ENCODE data around the gene TMEM151A.

The TMEM151A gene

GRCh38 chr11:66283461-66284105, 8.1 kb upstream of the TMEM151A start:
- no peak for DNase-seq (ENCODE audit: low read depth, low spot score)

GRCh38 chr11:66284526-66285078, 7.1 kb upstream of the TMEM151A start:
- no peak for DNase-seq (ENCODE audit: low read depth, low spot score)

- no peak for DNase-seq (ENCODE audit: low read depth, low spot score)
Measured at GRCh38 chr11:66285250-66285947, 6.3 kb upstream of the TMEM151A start.

GRCh38 chr11:66286699-66287098, 5.0 kb upstream of the TMEM151A start:
- DNase-seq (ENCODE audit: low read depth, low spot score), result no peak

- DNase-seq (ENCODE audit: low read depth, low spot score), result no peak
Measured at GRCh38 chr11:66287211-66287888, 4.3 kb upstream of the TMEM151A start.

- DNase-seq (ENCODE audit: low read depth, low spot score), result no peak
Measured at GRCh38 chr11:66287889-66288670, 3.6 kb upstream of the TMEM151A start.

- peak; percentile 98 for DNase-seq (ENCODE audit: low read depth, low spot score)
Measured at GRCh38 chr11:66288671-66289547, 2.8 kb upstream of the TMEM151A start, which contains the start of gene YIF1A. Gene YIF1A, minus strand, starts transcription at chr11:66289143. Its CDS starts 158 bp downstream, at chr11:66288985.

GRCh38 chr11:66289548-66290329, 2.0 kb upstream of the TMEM151A start:
- DNase-seq (ENCODE audit: low read depth, low spot score), result no peak

GRCh38 chr11:66290330-66290621, 1.4 kb upstream of the TMEM151A start:
- DNase-seq (ENCODE audit: low read depth, low spot score), result no peak

GRCh38 chr11:66291303-66291705, 390 bp upstream of the TMEM151A start:
- DNase-seq (ENCODE audit: low read depth, low spot score), result no peak

GRCh38 chr11:66292543-66293332, 1.0 kb downstream of the TMEM151A start:
- DNase-seq (ENCODE audit: low read depth, low spot score), result no peak

- DNase-seq (ENCODE audit: low read depth, low spot score), result no peak
Measured at GRCh38 chr11:66293352-66293751, 1.7 kb downstream of the TMEM151A start.

- DNase-seq (ENCODE audit: low read depth, low spot score), result no peak
Measured at GRCh38 chr11:66293777-66294625, 2.3 kb downstream of the TMEM151A start.

GRCh38 chr11:66294626-66295620, 3.2 kb downstream of the TMEM151A start:
- DNase-seq (ENCODE audit: low read depth, low spot score), result no peak

GRCh38 chr11:66297610-66298009, 5.9 kb downstream of the TMEM151A start:
- DNase-seq (ENCODE audit: low read depth, low spot score), result no peak

- no peak for DNase-seq (ENCODE audit: low read depth, low spot score)
Measured at GRCh38 chr11:66299186-66299585, 7.5 kb downstream of the TMEM151A start.

GRCh38 chr11:66302656-66303055, 11.0 kb downstream of the TMEM151A start:
- DNase-seq (ENCODE audit: low read depth, low spot score), result no peak

Data from smooth muscle cell of the brain vasculature (primary cell).